Duodenal mucosa (tissue), 2 donors: ENCODE data around the gene ADGRL4.
"Not testable (repeated sequence)": the region's sequence is repeated elsewhere in the genome, so short reads cannot be mapped to it uniquely, and the experiment has no call there.

Experiments used
- H3K27ac ChIP-seq: one replicate; pipeline ENCODE4 v1.7.0; 2013; ENCODE audit warnings: low read depth, low read length
- H3K27me3 ChIP-seq, 2 donors: one replicate each; pipeline ENCODE4 v1.7.0; 2013; ENCODE audit warnings: low read length in 2 of 2, control low read depth in 1 of 2; ENCODE audit not compliant: insufficient read depth in 2 of 2, control insufficient read depth in 1 of 2
- H3K36me3 ChIP-seq, 2 donors: one replicate each; pipeline ENCODE4 v1.7.0; 2013; ENCODE audit warnings: low read length in 2 of 2, control low read depth in 1 of 2; ENCODE audit not compliant: insufficient read depth in 2 of 2, control insufficient read depth in 1 of 2
- H3K4me1 ChIP-seq, 2 donors: one replicate each; pipeline ENCODE4 v1.7.0; 2013; ENCODE audit warnings: low read length in 2 of 2, control low read depth in 1 of 2; ENCODE audit not compliant: insufficient read depth in 2 of 2, control insufficient read depth in 1 of 2
- H3K4me3 ChIP-seq, 2 donors: one replicate each; pipeline ENCODE4 v1.7.0; 2013; ENCODE audit warnings: low read length in 2 of 2, low read depth in 1 of 2
- H3K9ac ChIP-seq, 2 donors: one replicate each; pipeline ENCODE4 v1.7.0; 2013; ENCODE audit warnings: low read length in 2 of 2, low read depth in 1 of 2
- H3K9me3 ChIP-seq, 2 donors: one replicate each; pipeline ENCODE4 v1.7.0; 2013; ENCODE audit warnings: low read length in 2 of 2, control low read depth in 1 of 2; ENCODE audit not compliant: control insufficient read depth in 1 of 2

Gene ADGRL4

GRCh38 chr1:79012500-79012899, 6.0 kb upstream of the ADGRL4 start:
- Histone ChIP-seq H3K4me1 (no peaks in the 10 kb centered on the region), H3K9me3 (no peaks in the 10 kb centered on the region), H3K4me3 (no peak overlapping the region)

GRCh38 chr1:79010589-79010988, 4.1 kb upstream of the ADGRL4 start:
- H3K9me3 ChIP-seq, result no peaks in the 10 kb centered on the region
- H3K4me1 ChIP-seq, result no peaks in the 10 kb centered on the region
- no peaks in the 10 kb centered on the region for H3K27me3 ChIP-seq
- no peak overlapping the region for H3K9ac ChIP-seq
- no peaks in the 10 kb centered on the region for H3K36me3 ChIP-seq
- no peak overlapping the region for H3K4me3 ChIP-seq
- no peak overlapping the region for H3K27ac ChIP-seq

More at GRCh38 chr1:79012500-79012899, 6.0 kb upstream of the ADGRL4 start:
- Histone ChIP-seq H3K9ac (no peak overlapping the region), H3K27me3 (no peaks in the 10 kb centered on the region), H3K27ac (no peak overlapping the region), H3K36me3 (no peaks in the 10 kb centered on the region)

- H3K9ac ChIP-seq, result no peak overlapping the region
- no peak overlapping the region for H3K4me3 ChIP-seq
- H3K36me3 ChIP-seq, result no peaks in the 10 kb centered on the region
- H3K9me3 ChIP-seq, result no peaks in the 10 kb centered on the region
- H3K27me3 ChIP-seq, result no peaks in the 10 kb centered on the region
- peak overlapping the region; percentile 30 for H3K27ac ChIP-seq
- H3K4me1 ChIP-seq, result no peaks in the 10 kb centered on the region
Observed at GRCh38 chr1:79005945-79006344, 585 bp downstream of the ADGRL4 start.

- H3K9me3 ChIP-seq, result no peaks in the 10 kb centered on the region
- H3K27ac ChIP-seq, result no peak overlapping the region
- no peaks in the 10 kb centered on the region for H3K36me3 ChIP-seq
- H3K9ac ChIP-seq, result no peak overlapping the region
- H3K27me3 ChIP-seq, result no peaks in the 10 kb centered on the region
- no peak overlapping the region for H3K4me3 ChIP-seq
- H3K4me1 ChIP-seq, result no peaks in the 10 kb centered on the region
Observed at GRCh38 chr1:79004916-79005315, 1.6 kb downstream of the ADGRL4 start.

- no peaks in the 10 kb centered on the region for H3K4me1 ChIP-seq
- H3K36me3 ChIP-seq, result no peaks in the 10 kb centered on the region
- no peak overlapping the region for H3K4me3 ChIP-seq
- no peak overlapping the region for H3K9ac ChIP-seq
- no peaks in the 10 kb centered on the region for H3K9me3 ChIP-seq
- no peak overlapping the region for H3K27ac ChIP-seq
- no peaks in the 10 kb centered on the region for H3K27me3 ChIP-seq
Observed at GRCh38 chr1:78996791-78997190, 9.7 kb downstream of the ADGRL4 start.

GRCh38 chr1:78987042-78987441, 19.5 kb downstream of the ADGRL4 start:
- H3K4me3 ChIP-seq, result no peak overlapping the region
- H3K27ac ChIP-seq, result no peak overlapping the region
- H3K27me3 ChIP-seq, result no peaks in the 10 kb centered on the region
- H3K9me3 ChIP-seq, result peaks cover 0 to 5% of the 10 kb centered on the region in 2 donors
- no peak overlapping the region for H3K9ac ChIP-seq
- no peaks in the 10 kb centered on the region for H3K4me1 ChIP-seq
- H3K36me3 ChIP-seq, result no peaks in the 10 kb centered on the region

GRCh38 chr1:78980511-78980910, 26.0 kb downstream of the ADGRL4 start:
- no peaks in the 10 kb centered on the region for H3K36me3 ChIP-seq
- no peak overlapping the region for H3K27ac ChIP-seq
- no peak overlapping the region for H3K9ac ChIP-seq
- H3K9me3 ChIP-seq, result peaks cover 0 to under 1% of the 10 kb centered on the region in 2 donors
- no peak overlapping the region for H3K4me3 ChIP-seq
- no peaks in the 10 kb centered on the region for H3K4me1 ChIP-seq
- H3K27me3 ChIP-seq, result no peaks in the 10 kb centered on the region

- H3K27me3 ChIP-seq, result no peaks in the 10 kb centered on the region
- no peaks in the 10 kb centered on the region for H3K4me1 ChIP-seq
Observed at GRCh38 chr1:78972723-78973122, 33.8 kb downstream of the ADGRL4 start.

GRCh38 chr1:78967091-78967490, 39.4 kb downstream of the ADGRL4 start:
- not testable (repeated sequence) for H3K4me3 ChIP-seq, H3K36me3 ChIP-seq, H3K27me3 ChIP-seq, H3K9ac ChIP-seq, H3K4me1 ChIP-seq, H3K27ac ChIP-seq
- peaks cover 12 to 13% of the 10 kb centered on the region in 2 donors for H3K9me3 ChIP-seq

More at GRCh38 chr1:78972723-78973122, 33.8 kb downstream of the ADGRL4 start:
- no peaks in the 10 kb centered on the region for H3K36me3 ChIP-seq
- H3K4me3 ChIP-seq, result no peak overlapping the region
- H3K27ac ChIP-seq, result no peak overlapping the region
- no peak overlapping the region for H3K9ac ChIP-seq
- peaks cover 0 to 5% of the 10 kb centered on the region in 2 donors for H3K9me3 ChIP-seq

GRCh38 chr1:78958711-78959110, 47.8 kb downstream of the ADGRL4 start:
- Histone ChIP-seq H3K36me3 (no peaks in the 10 kb centered on the region), H3K9ac (no peak overlapping the region), H3K9me3 (no peaks in the 10 kb centered on the region)

GRCh38 chr1:78950826-78951225, 55.7 kb downstream of the ADGRL4 start:
- no peaks in the 10 kb centered on the region for H3K4me1 ChIP-seq
- no peak overlapping the region for H3K9ac ChIP-seq
- no peak overlapping the region for H3K4me3 ChIP-seq
- no peaks in the 10 kb centered on the region for H3K9me3 ChIP-seq
- H3K27ac ChIP-seq, result no peak overlapping the region
- no peaks in the 10 kb centered on the region for H3K36me3 ChIP-seq
- H3K27me3 ChIP-seq, result no peaks in the 10 kb centered on the region

More at GRCh38 chr1:78958711-78959110, 47.8 kb downstream of the ADGRL4 start:
- Histone ChIP-seq H3K27me3 (no peaks in the 10 kb centered on the region), H3K4me1 (no peaks in the 10 kb centered on the region), H3K27ac (no peak overlapping the region), H3K4me3 (no peak overlapping the region)
